NB4 (cell line): ENCODE data around the gene GRM2.
A peak's percentile ranks its signal among the peaks of the same experiment; 100 is the strongest.

Source experiments
- DNase-seq: peaks from one replicate; pipeline ENCODE4 v3.0.0; 2010; ENCODE audit warnings: low read depth
- H3K4me3 ChIP-seq: one replicate; pipeline ENCODE4 v1.5.1; 2011; ENCODE audit warnings: mild to moderate bottlenecking, low read depth, low read length, moderate library complexity
- CTCF ChIP-seq: IDR thresholded peaks from one replicate; pipeline ENCODE4 v1.5.1; 2012; ENCODE audit warnings: low read depth, low read length
- MAX ChIP-seq: IDR thresholded peaks from 2 replicates; pipeline ENCODE4 v1.6.1; 2011; ENCODE audit warnings: low read depth, low read length
- MYC ChIP-seq: IDR thresholded peaks from 2 replicates; pipeline ENCODE4 v1.6.1; 2011; ENCODE audit warnings: low read depth, low read length
- POLR2A ChIP-seq: IDR thresholded peaks from 2 replicates; pipeline ENCODE4 v1.6.1; 2011; ENCODE audit warnings: mild to moderate bottlenecking; ENCODE audit not compliant: insufficient read length; ENCODE audit errors: extremely low read depth

Gene GRM2

GRCh38 chr3:51715977-51716294 is 9.1 kb downstream of the GRM2 start:
- DNase-seq = no peak
- TF ChIP-seq MYC = no peak
- no peak for TF ChIP-seq MAX
- TF ChIP-seq POLR2A = no peak
- no peak for TF ChIP-seq CTCF
- no peak overlapping the region for H3K4me3 ChIP-seq

GRCh38 chr3:51716805-51717204 is 9.9 kb downstream of the GRM2 start:
- DNase-seq = no peak
- no peak for TF ChIP-seq CTCF
- TF ChIP-seq MYC = no peak
- TF ChIP-seq POLR2A = no peak
- TF ChIP-seq MAX = no peak
- H3K4me3 ChIP-seq = no peak overlapping the region

- H3K4me3 ChIP-seq = no peak overlapping the region
- DNase-seq = no peak
These were observed 10.6 kb downstream of the GRM2 start for GRCh38 chr3:51717446-51717845.

GRCh38 chr3:51717947-51718346 is 11.1 kb downstream of the GRM2 start:
- H3K4me3 ChIP-seq = no peak overlapping the region
- TF ChIP-seq CTCF = no peak
- TF ChIP-seq MYC = no peak
- TF ChIP-seq POLR2A = no peak
- TF ChIP-seq MAX = no peak
- DNase-seq = no peak

More at GRCh38 chr3:51717446-51717845, 10.6 kb downstream of the GRM2 start:
- no peak for TF ChIP-seq MAX
- no peak for TF ChIP-seq POLR2A

- DNase-seq = peak; percentile 81
- H3K4me3 ChIP-seq = no peak overlapping the region
- no peak for TF ChIP-seq MYC
- TF ChIP-seq MAX = 0 out of 2 replicates have a peak, but pooled peaks have one; percentile 11
- TF ChIP-seq CTCF = peak; percentile 97
These were observed 11.9 kb downstream of the GRM2 start for GRCh38 chr3:51718547-51719409.

GRCh38 chr3:51719410-51720025 is 12.7 kb downstream of the GRM2 start:
- TF ChIP-seq MAX (no peak), MYC (no peak), CTCF (peak; percentile 4), POLR2A (no peak)
- H3K4me3 ChIP-seq = no peak overlapping the region
- no peak for DNase-seq
